H1 (cell line): ENCODE results near the gene PTPRJ. TPM values are rescaled to one million over a fixed set of nuclear protein-coding genes. Genes with fewer than 3 reads are reported as not detected.

Experiments
- CTCF ChIA-PET: fragments of 300-600 bp; sonication (Branson Sonifier 250); formaldehyde crosslinking; loops from one replicate; lab custom pipeline; 2021; ENCODE audit not compliant: partially characterized antibody; lab: Charles Lee
- POLR2A ChIA-PET: fragments of 300-600 bp; sonication (Branson Sonifier 250); formaldehyde crosslinking; loops from one replicate; lab custom pipeline; 2021; ENCODE audit warnings: inconsistent platforms; ENCODE audit not compliant: partially characterized antibody; lab: Charles Lee
- DNase-seq, 2 experiments: peaks; one replicate each; pipeline versions ENCODE4 v3.0.0 to v3.0.0-alpha.2; 2010 to 2022; ENCODE audit warnings: low spot score in 2 of 2, low read depth in 1 of 2, mixed read lengths in 1 of 2
- FAIRE-seq: peaks from 2 replicates; lab custom pipeline; 2011; peaks lifted over from hg19 to GRCh38; lab: Jason Lieb, UNC
- H2AFZ ChIP-seq: 2 replicates; pipeline ENCODE4 v1.8.1; 2012; ENCODE audit warnings: low read length, inconsistent platforms
- H2AK5ac ChIP-seq: 2 replicates; pipeline ENCODE4 v1.6.1; 2013; ENCODE audit warnings: low read depth, low read length
- H2BK120ac ChIP-seq: replicated peaks from 2 replicates; pipeline ENCODE3; 2013; ENCODE audit warnings: low read depth, low read length, inconsistent platforms
- H2BK12ac ChIP-seq: 2 replicates; pipeline ENCODE4 v1.6.1; 2013; ENCODE audit warnings: low read depth, low read length
- H2BK15ac ChIP-seq: 2 replicates; pipeline ENCODE4 v1.6.1; 2013; ENCODE audit warnings: low read length
- H2BK20ac ChIP-seq: 2 replicates; pipeline ENCODE4 v1.6.1; 2013; ENCODE audit warnings: low read length
- H2BK5ac ChIP-seq: 2 replicates; pipeline ENCODE4 v1.6.1; 2013; ENCODE audit warnings: low read depth, low read length
- H3K14ac ChIP-seq: 2 replicates; pipeline ENCODE4 v1.6.1; 2013; ENCODE audit warnings: inconsistent platforms; ENCODE audit not compliant: insufficient read length
- H3K18ac ChIP-seq: 2 replicates; pipeline ENCODE4 v1.6.1; 2013; ENCODE audit warnings: low read length; ENCODE audit errors: extremely low read depth
- H3K23ac ChIP-seq: 2 replicates; pipeline ENCODE4 v1.6.1; 2013; ENCODE audit warnings: inconsistent platforms; ENCODE audit not compliant: insufficient read length
- H3K23me2 ChIP-seq: 2 replicates; pipeline ENCODE4 v1.6.1; 2013; ENCODE audit warnings: low read depth, low read length
- H3K27ac ChIP-seq: 2 replicates; pipeline ENCODE4 v1.6.1; 2011; ENCODE audit warnings: low read depth, low read length, inconsistent platforms
- H3K27me3 ChIP-seq, 4 experiments: replicated peaks in 1 of 4; 1 replicate in 1 of 4; 2 replicates in 3 of 4; pipeline versions ENCODE4 v1.6.1 to v1.8.1; 2011 to 2013; ENCODE audit warnings: low read length in 3 of 4, mild to moderate bottlenecking in 3 of 4, inconsistent platforms in 2 of 4, mixed read lengths in 2 of 4, moderate library complexity in 1 of 4; ENCODE audit not compliant: control insufficient read depth in 3 of 4, insufficient read depth in 3 of 4; ENCODE audit errors: extremely low read depth in 1 of 4
- H3K36me3 ChIP-seq, 4 experiments: 2 replicates each; pipeline versions ENCODE4 v1.6.1 to v1.8.1; 2011 to 2013; ENCODE audit warnings: mild to moderate bottlenecking in 4 of 4, low read length in 3 of 4, moderate library complexity in 2 of 4, control low read depth in 1 of 4, inconsistent platforms in 1 of 4; ENCODE audit not compliant: insufficient read depth in 4 of 4, control insufficient read depth in 2 of 4
- H3K4ac ChIP-seq: replicated peaks from 2 replicates; pipeline ENCODE3; 2013; ENCODE audit warnings: low read length, low read depth, mixed read lengths, inconsistent platforms; ENCODE audit not compliant: insufficient read length
- H3K4me1 ChIP-seq, 4 experiments: replicated peaks in 1 of 4; 1 replicate in 1 of 4; 2 replicates in 3 of 4; pipeline versions ENCODE4 v1.6.1 to v1.8.1; 2011 to 2013; ENCODE audit warnings: low read length in 3 of 4, inconsistent platforms in 2 of 4, mixed read lengths in 1 of 4; ENCODE audit not compliant: insufficient read depth in 4 of 4, control insufficient read depth in 3 of 4
- H3K4me2 ChIP-seq, 2 experiments: 2 replicates each; pipeline versions ENCODE4 v1.6.1 to v1.8.1; 2011 to 2013; ENCODE audit warnings: low read depth in 2 of 2, low read length in 2 of 2, control low read depth in 1 of 2, inconsistent platforms in 1 of 2, mild to moderate bottlenecking in 1 of 2; ENCODE audit not compliant: insufficient read depth in 1 of 2
- H3K4me3 ChIP-seq, 4 experiments: fragments of 200-600, 300-600 bp in 1 of 4; sonication (generic), shearing (Covaris generic), sonication (Bioruptor Twin) in 1 of 4; 2 replicates each; pipeline versions ENCODE4 v1.5.1 to v1.8.1; 2011 to 2016; ENCODE audit warnings: low read length in 4 of 4, low read depth in 3 of 4, control low read depth in 2 of 4, inconsistent platforms in 2 of 4, mild to moderate bottlenecking in 2 of 4, mixed read lengths in 1 of 4, moderate library complexity in 1 of 4; ENCODE audit not compliant: insufficient read depth in 2 of 4; ENCODE audit errors: extremely low read depth in 1 of 4
- H3K56ac ChIP-seq: replicated peaks from 2 replicates; pipeline ENCODE3; 2013; ENCODE audit warnings: low read depth, mild to moderate bottlenecking, mixed read lengths, low read length, inconsistent platforms; ENCODE audit not compliant: insufficient read length
- H3K79me1 ChIP-seq: 2 replicates; pipeline ENCODE4 v1.6.1; 2013; ENCODE audit warnings: low read depth, low read length, control low read depth
- H3K79me2 ChIP-seq, 2 experiments: 2 replicates each; pipeline versions ENCODE4 v1.6.1 to v1.8.1; 2012 to 2013; ENCODE audit warnings: low read length in 2 of 2, mild to moderate bottlenecking in 2 of 2, inconsistent platforms in 1 of 2; ENCODE audit not compliant: insufficient read depth in 2 of 2, control insufficient read depth in 1 of 2
- H3K9ac ChIP-seq, 4 experiments: replicated peaks in 1 of 4; 1 replicate in 1 of 4; 2 replicates in 3 of 4; pipeline versions ENCODE4 v1.6.1 to v1.8.1; 2011 to 2013; ENCODE audit warnings: low read depth in 3 of 4, low read length in 3 of 4, control low read depth in 2 of 4, mild to moderate bottlenecking in 2 of 4, moderate library complexity in 2 of 4, inconsistent platforms in 1 of 4; ENCODE audit errors: extremely low read depth in 1 of 4
- H3K9me3 ChIP-seq, 2 experiments: 2 replicates each; pipeline versions ENCODE4 v1.6.1 to v1.8.1; 2012 to 2013; ENCODE audit warnings: mild to moderate bottlenecking in 2 of 2, moderate library complexity in 2 of 2, control low read depth in 1 of 2, inconsistent platforms in 1 of 2, low read depth in 1 of 2, low read length in 1 of 2, mixed read lengths in 1 of 2; ENCODE audit not compliant: insufficient read depth in 2 of 2
- H4K20me1 ChIP-seq, 2 experiments: replicated peaks in 1 of 2; 2 replicates each; pipeline versions ENCODE3 to v1.8.1; 2011 to 2013; ENCODE audit warnings: inconsistent platforms in 2 of 2, low read length in 2 of 2, mild to moderate bottlenecking in 1 of 2; ENCODE audit not compliant: insufficient read depth in 2 of 2, control insufficient read depth in 1 of 2
- H4K5ac ChIP-seq: 2 replicates; pipeline ENCODE4 v1.6.1; 2013; ENCODE audit warnings: low read length, low read depth, mixed read lengths, inconsistent platforms; ENCODE audit not compliant: insufficient read length
- H4K8ac ChIP-seq: 2 replicates; pipeline ENCODE4 v1.8.0; 2013; ENCODE audit warnings: mild to moderate bottlenecking, moderate library complexity, low read length, inconsistent platforms; ENCODE audit not compliant: insufficient read depth; ENCODE audit errors: extremely low read depth
- H4K91ac ChIP-seq: replicated peaks from 2 replicates; pipeline ENCODE3; 2013; ENCODE audit warnings: low read length, mixed read lengths, inconsistent platforms; ENCODE audit not compliant: insufficient read length
- CBX5 ChIP-seq: fragments of 300-800, 300-1000 bp; sonication (generic); IDR thresholded peaks from 2 replicates; pipeline ENCODE4 v1.7.1; 2016; ENCODE audit warnings: antibody characterized with exemption, low read length, low read depth
- CHD1 ChIP-seq: IDR thresholded peaks from 2 replicates; pipeline ENCODE4 v1.6.1; 2012; ENCODE audit warnings: low read depth, low read length, improper control_type of control experiment
- CTBP2 ChIP-seq: IDR thresholded peaks from 2 replicates; pipeline ENCODE4 v1.7.0; 2011; ENCODE audit warnings: borderline replicate concordance, mild to moderate bottlenecking, moderate library complexity, mixed read lengths, low read length; ENCODE audit not compliant: insufficient read depth, insufficient read length
- HDAC6 ChIP-seq: IDR thresholded peaks from one replicate; pipeline ENCODE4 v1.7.1; 2012; ENCODE audit warnings: low read depth, mild to moderate bottlenecking, inconsistent platforms, low read length, moderate library complexity
- MAFK ChIP-seq: IDR thresholded peaks from 2 replicates; pipeline ENCODE4 v1.6.1; 2012; ENCODE audit warnings: low read depth, mild to moderate bottlenecking, improper control_type of control experiment, low read length
- POU5F1 ChIP-seq: IDR thresholded peaks from 2 replicates; pipeline ENCODE4 v1.6.1; 2011; ENCODE audit warnings: low read depth, mild to moderate bottlenecking, low read length, moderate library complexity
- RXRA ChIP-seq: IDR thresholded peaks from 2 replicates; pipeline ENCODE4 v1.6.1; 2011; ENCODE audit warnings: low read depth, mild to moderate bottlenecking, low read length, moderate library complexity; ENCODE audit not compliant: insufficient read depth
- SIN3A ChIP-seq, 2 experiments: IDR thresholded peaks in 1 of 2; conservative IDR thresholded peaks in 1 of 2; 2 replicates each; pipeline ENCODE4 v1.6.1; 2011 to 2012; ENCODE audit warnings: low read length in 2 of 2, improper control_type of control experiment in 1 of 2, low read depth in 1 of 2, mild to moderate bottlenecking in 1 of 2
- SIRT6 ChIP-seq: IDR thresholded peaks from one replicate; pipeline ENCODE4 v1.7.1; 2012; ENCODE audit warnings: low read length, inconsistent platforms
- YY1 ChIP-seq: IDR thresholded peaks from 2 replicates; pipeline ENCODE4 v1.6.1; 2011; ENCODE audit warnings: low read depth, mild to moderate bottlenecking, low read length
- WGBS, 2 experiments: shearing (Covaris generic) in 1 of 2; methylation state at CpG; one replicate each; pipeline versions ENCODE4 v1.1.6 to v1.1.7; 2013 to 2015; ENCODE audit warnings: low lambda C conversion rate in 2 of 2, mixed read lengths in 2 of 2, inconsistent platforms in 1 of 2, low coverage in 1 of 2, missing lambda C conversion rate in 1 of 2; ENCODE audit not compliant: insufficient replicate concordance in 2 of 2, insufficient coverage in 1 of 2, insufficient read length in 1 of 2; ENCODE audit errors: extremely low coverage in 1 of 2, missing lambda C conversion rate in 1 of 2; 5-methylcytosine and 5-hydroxymethylcytosine counted together
- polyA plus RNA-seq, 7 experiments: library from polyadenylated mRNA; depleted of rRNA in 3 of 7; stranded (reverse) in 5 of 7; unstranded in 2 of 7; fragments of >200 nt in 5 of 7; fragments of 200-250 nt in 2 of 7; gene quantifications; 1 replicate in 5 of 7; 2 replicates in 1 of 7; 4 replicates in 1 of 7; pipeline versions ENCODE4 v1.2.1 to v1.2.3, GENCODE V29; 2011 to 2013; ENCODE audit warnings: missing spikeins in 2 of 7, mixed read lengths in 2 of 7
- total RNA-seq: library from RNA; stranded (reverse); fragmentation: NEBNext Ultra II Directional; extraction: Animal tissue kit (Norgen Biotek cat#: 25700); gene quantifications from 2 replicates; pipeline ENCODE4 v1.2.1, GENCODE V29; 2021

PTPRJ gene
- total and polyA plus RNA-seq, 2 of the 8 experiments (the other 6 are each of a cell fraction or from before 2014, with no cell fraction given): 4.4 to 22.6 TPM

DNA sequence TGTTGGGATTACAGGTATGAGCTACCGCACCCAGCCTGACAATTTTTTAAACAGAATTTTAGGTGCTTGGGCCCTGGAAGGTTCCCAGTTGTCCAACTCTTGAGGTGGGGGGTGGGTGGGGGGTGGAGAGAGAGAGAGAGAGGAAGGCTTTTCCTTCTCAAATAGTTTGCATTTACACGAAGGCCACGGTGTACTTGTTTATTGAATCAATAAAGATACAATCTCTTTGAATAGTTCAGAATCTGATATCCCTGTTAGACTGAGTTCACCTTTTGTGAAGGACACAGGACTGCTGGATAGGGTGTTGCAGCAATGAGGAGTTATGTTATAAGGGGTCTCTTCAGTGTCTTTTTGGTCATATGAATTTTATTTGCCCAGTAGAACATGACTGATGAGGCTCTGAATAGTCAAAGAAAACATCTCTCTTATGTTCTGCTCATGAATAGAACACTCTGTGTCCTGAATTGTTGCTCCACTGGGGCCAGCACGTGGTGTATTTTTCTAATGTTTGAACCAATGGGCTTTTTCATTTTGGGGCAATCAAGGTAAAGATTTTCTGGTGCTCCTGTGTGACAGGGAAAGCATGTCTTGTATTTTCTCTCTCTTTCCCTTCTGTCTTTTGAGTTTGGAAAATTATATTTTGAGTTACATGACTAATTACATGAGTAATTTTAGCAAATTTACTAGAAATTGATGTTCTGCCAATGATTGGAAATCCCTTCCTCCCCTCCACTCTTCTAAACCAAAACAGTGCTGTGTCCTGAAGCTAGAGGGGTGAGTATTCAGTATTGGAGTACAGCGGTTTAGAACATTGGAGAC is 61.7 kb downstream of the PTPRJ start:
- H3K4ac ChIP-seq: no peak overlapping the region
- 91% methylated on average over 5 of the region's 5 CpGs; no CpG with 5 or more reads in 1 of the 2 experiments for whole genome bisulfite sequencing, 2 experiments
- H3K14ac ChIP-seq: no peak overlapping the region
- H4K91ac ChIP-seq: no peak overlapping the region
- H3K23me2 ChIP-seq: no peaks in the 10 kb centered on the region; the same call in 1 of the 2 replicates
- H2BK5ac ChIP-seq: no peak overlapping the region
- H3K9ac ChIP-seq: no peak overlapping the region
- H3K79me1 ChIP-seq: peaks cover 2% of the 10 kb centered on the region
- no peak for TF ChIP-seq POU5F1
- no peak for TF ChIP-seq SIN3A (conservative IDR thresholded peaks at IDR 0.05 in 1 of 2, IDR thresholded peaks at IDR 0.05 in 1 of 2; ENCODE audit: low read depth in 1 of 2, low read length in 2 of 2)
- no peak for TF ChIP-seq CHD1
- TF ChIP-seq CTBP2: no peak
- no peak for TF ChIP-seq HDAC6
- no peak for TF ChIP-seq CBX5
- no peak for TF ChIP-seq YY1
- TF ChIP-seq RXRA: no peak
- no peak for TF ChIP-seq MAFK
- TF ChIP-seq SIRT6: no peak
- no peaks in the 10 kb centered on the region for H3K27me3 ChIP-seq
- no peak overlapping the region for H2BK12ac ChIP-seq
- H3K27ac ChIP-seq: no peak overlapping the region
- H4K20me1 ChIP-seq: no peaks in the 10 kb centered on the region
- no peak overlapping the region for H3K23ac ChIP-seq
- POLR2A ChIA-PET: interaction anchor here (0.6 to 0.7 kb wide), 2 partner anchors 13 to 1207 kb away, joined by 3 to 4 read pairs; no protein-coding TSS in a partner anchor
- H3K4me2 ChIP-seq: no peak overlapping the region
- H4K5ac ChIP-seq: no peak overlapping the region
- no peak overlapping the region for H3K18ac ChIP-seq
- CTCF ChIA-PET: interaction anchor here (1.1 to 1.4 kb wide), 2 partner anchors 41 to 67 kb away, joined by 3 read pairs; no protein-coding TSS in a partner anchor
- DNase-seq (no peak), FAIRE-seq (no peak)
- peaks cover 0 to 4% (median 1%) of the 10 kb centered on the region in 4 experiments; a peak in 2 of 7 replicates for H3K4me1 ChIP-seq
- peaks cover 0 to 3% of the 10 kb centered on the region in 2 experiments; a peak in 2 of 4 replicates for H3K79me2 ChIP-seq
- H3K36me3 ChIP-seq: no peaks in the 10 kb centered on the region
- H2BK120ac ChIP-seq: no peak overlapping the region
- no peak overlapping the region for H2BK15ac ChIP-seq
- no peak overlapping the region for H3K56ac ChIP-seq
- H4K8ac ChIP-seq: no peak overlapping the region
- H2BK20ac ChIP-seq: no peak overlapping the region
- no peak overlapping the region for H3K4me3 ChIP-seq
- no peak overlapping the region for H2AK5ac ChIP-seq
- H3K9me3 ChIP-seq: no peaks in the 10 kb centered on the region
- H2AFZ ChIP-seq: no peak overlapping the region
